ENCODE measurements around the gene PRDM15. TPM values are rescaled to one million over a fixed set of nuclear protein-coding genes. Genes with fewer than 3 reads are reported as not detected.

Gene PRDM15
- total RNA-seq, 3 donors from 2014 or later (not counting 1 experiment from before 2014, with no cell fraction given): 11.4 to 13.5 (median 11.9) TPM

- Histone ChIP-seq H3K9me3 (ENCODE audit: control insufficient read depth, insufficient read depth, low read length) (no peaks in the 10 kb centered on the region), H3K4me1 (ENCODE audit: control insufficient read depth, insufficient read depth, low read length) (peaks cover 53% of the 10 kb centered on the region), H3K27me3 (ENCODE audit: control insufficient read depth, insufficient read depth, low read length) (no peaks in the 10 kb centered on the region), H3K36me3 (ENCODE audit: control insufficient read depth, insufficient read depth, low read length) (no peaks in the 10 kb centered on the region), H3K27ac (ENCODE audit: low read length) (peak overlapping the region; percentile 89), H3K4me3 (ENCODE audit: low read length) (peak overlapping the region; percentile 43)
- DNase-seq: peak in 1 of 2 donors; percentile 36
- no peak for ATAC-seq
- no peaks in the 10 kb centered on the region for H3K36me3 Mint-ChIP-seq
- TF ChIP-seq, protein P1, sequence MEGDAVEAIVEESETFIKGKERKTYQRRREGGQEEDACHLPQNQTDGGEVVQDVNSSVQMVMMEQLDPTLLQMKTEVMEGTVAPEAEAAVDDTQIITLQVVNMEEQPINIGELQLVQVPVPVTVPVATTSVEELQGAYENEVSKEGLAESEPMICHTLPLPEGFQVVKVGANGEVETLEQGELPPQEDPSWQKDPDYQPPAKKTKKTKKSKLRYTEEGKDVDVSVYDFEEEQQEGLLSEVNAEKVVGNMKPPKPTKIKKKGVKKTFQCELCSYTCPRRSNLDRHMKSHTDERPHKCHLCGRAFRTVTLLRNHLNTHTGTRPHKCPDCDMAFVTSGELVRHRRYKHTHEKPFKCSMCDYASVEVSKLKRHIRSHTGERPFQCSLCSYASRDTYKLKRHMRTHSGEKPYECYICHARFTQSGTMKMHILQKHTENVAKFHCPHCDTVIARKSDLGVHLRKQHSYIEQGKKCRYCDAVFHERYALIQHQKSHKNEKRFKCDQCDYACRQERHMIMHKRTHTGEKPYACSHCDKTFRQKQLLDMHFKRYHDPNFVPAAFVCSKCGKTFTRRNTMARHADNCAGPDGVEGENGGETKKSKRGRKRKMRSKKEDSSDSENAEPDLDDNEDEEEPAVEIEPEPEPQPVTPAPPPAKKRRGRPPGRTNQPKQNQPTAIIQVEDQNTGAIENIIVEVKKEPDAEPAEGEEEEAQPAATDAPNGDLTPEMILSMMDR (IDR thresholded peaks at IDR 0.05): no peak
- intact Hi-C loops (cut with micrococcal nuclease): loop anchor here (5.0 kb wide), 1 partner anchor 48 kb away; the partner anchor contains the start of gene PRDM15
- H3K9me3 Mint-ChIP-seq: no peaks in the 10 kb centered on the region
- peak overlapping the region; percentile 95 to 100 for H3K27ac Mint-ChIP-seq
- H3K4me3 Mint-ChIP-seq: peak overlapping the region; percentile 93
- peaks cover 33 to 55% of the 10 kb centered on the region in 2 donors for H3K4me1 Mint-ChIP-seq
- WGBS (ENCODE audit: insufficient coverage): 74% methylated on average over 4 of the region's 4 CpGs
- no peaks in the 10 kb centered on the region for H3K27me3 Mint-ChIP-seq (ENCODE audit: low read depth in 2 of 2)
These were observed 46.6 kb upstream of the PRDM15 start for GRCh38 chr21:41925767-41926116.

- no peaks in the 10 kb centered on the region for H3K27me3 ChIP-seq (ENCODE audit: control insufficient read depth, insufficient read depth, low read length)
- no peaks in the 10 kb centered on the region for H3K27me3 Mint-ChIP-seq (ENCODE audit: low read depth in 2 of 2)
- no peak for ATAC-seq
- H3K9me3 ChIP-seq (ENCODE audit: control insufficient read depth, insufficient read depth, low read length): no peaks in the 10 kb centered on the region
- peaks cover 50% of the 10 kb centered on the region for H3K4me1 ChIP-seq (ENCODE audit: control insufficient read depth, insufficient read depth, low read length)
- intact Hi-C loops (cut with micrococcal nuclease): no loop called here
- H3K4me3 Mint-ChIP-seq: no peak overlapping the region
- TF ChIP-seq, protein P1 (IDR thresholded peaks at IDR 0.05): no peak
- H3K4me1 Mint-ChIP-seq: peaks cover 33 to 55% of the 10 kb centered on the region in 2 donors
- no peak overlapping the region for H3K27ac Mint-ChIP-seq
- no peaks in the 10 kb centered on the region for H3K36me3 Mint-ChIP-seq
- no peak overlapping the region for H3K4me3 ChIP-seq (ENCODE audit: low read length)
- WGBS (ENCODE audit: insufficient coverage): 93% methylated on average over 5 of the region's 6 CpGs
- no peaks in the 10 kb centered on the region for H3K9me3 Mint-ChIP-seq
- no peak for DNase-seq
- no peaks in the 10 kb centered on the region for H3K36me3 ChIP-seq (ENCODE audit: control insufficient read depth, insufficient read depth, low read length)
- no peak overlapping the region for H3K27ac ChIP-seq (ENCODE audit: low read length)
These were observed 45.2 kb upstream of the PRDM15 start for GRCh38 chr21:41924368-41924754.

DNA sequence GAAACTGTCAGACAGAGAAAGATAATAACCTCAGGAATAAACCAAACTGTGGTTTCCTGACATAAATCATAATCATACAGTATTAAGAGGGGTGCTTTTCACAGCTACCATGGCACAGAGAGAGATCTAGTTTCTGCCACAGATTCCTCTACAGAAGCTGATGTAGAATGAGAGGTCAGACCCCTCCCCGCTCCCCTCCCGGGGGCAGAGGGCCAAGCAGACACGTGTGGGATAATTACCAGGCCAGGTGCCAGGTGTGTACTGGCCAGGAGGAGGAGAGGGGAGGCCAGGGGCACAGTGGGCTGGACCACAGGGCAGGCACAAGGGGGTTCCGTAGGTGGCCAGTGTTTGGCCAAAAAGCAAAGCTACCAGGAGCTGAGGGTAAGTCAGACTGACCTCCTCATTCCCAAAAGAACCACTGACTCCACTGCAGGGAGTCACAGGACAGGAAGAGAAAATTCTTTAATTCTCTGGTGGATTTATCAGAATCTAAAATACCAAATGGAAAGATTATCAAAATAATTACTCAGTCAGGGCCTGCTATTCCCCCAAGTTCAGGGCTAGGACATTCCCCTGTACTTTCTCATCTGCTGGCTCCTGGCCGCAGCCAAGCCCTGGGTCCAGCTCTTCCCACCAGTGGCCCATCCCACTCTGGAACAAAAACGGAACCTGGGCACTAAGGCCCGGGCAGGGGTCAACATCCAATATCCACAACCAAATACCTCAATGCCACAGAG lies 44.7 kb upstream of the PRDM15 start:
- no peak overlapping the region for H3K4me3 ChIP-seq (ENCODE audit: low read length)
- WGBS (ENCODE audit: insufficient coverage): 55% methylated on average over 6 of the region's 7 CpGs
- Mint-ChIP-seq H3K27me3 (ENCODE audit: low read depth in 2 of 2) (no peaks in the 10 kb centered on the region), H3K9me3 (no peaks in the 10 kb centered on the region), H3K4me1 (peaks cover 32 to 54% of the 10 kb centered on the region in 2 donors), H3K27ac (peak overlapping the region; percentile 60 to 65), H3K4me3 (peak overlapping the region; percentile 59), H3K36me3 (no peaks in the 10 kb centered on the region)
- TF ChIP-seq, protein P1 (IDR thresholded peaks at IDR 0.05): no peak
- no peaks in the 10 kb centered on the region for H3K36me3 ChIP-seq (ENCODE audit: control insufficient read depth, insufficient read depth, low read length)
- ATAC-seq (no peak), DNase-seq (no peak)
- no peaks in the 10 kb centered on the region for H3K27me3 ChIP-seq (ENCODE audit: control insufficient read depth, insufficient read depth, low read length)
- peaks cover 44% of the 10 kb centered on the region for H3K4me1 ChIP-seq (ENCODE audit: control insufficient read depth, insufficient read depth, low read length)
- no peaks in the 10 kb centered on the region for H3K9me3 ChIP-seq (ENCODE audit: control insufficient read depth, insufficient read depth, low read length)
- H3K27ac ChIP-seq (ENCODE audit: low read length): no peak overlapping the region
- intact Hi-C loops (cut with micrococcal nuclease): no loop called here

- peak overlapping the region; percentile 60 to 65 for H3K27ac Mint-ChIP-seq
- H3K4me1 ChIP-seq (ENCODE audit: control insufficient read depth, insufficient read depth, low read length): peaks cover 39% of the 10 kb centered on the region
- H3K4me1 Mint-ChIP-seq: peaks cover 26 to 47% of the 10 kb centered on the region in 2 donors
- 89% methylated on average over 6 of the region's 8 CpGs for WGBS (ENCODE audit: insufficient coverage)
- no peak overlapping the region for H3K4me3 ChIP-seq (ENCODE audit: low read length)
- DNase-seq (no peak), ATAC-seq (no peak)
- TF ChIP-seq, protein P1 (IDR thresholded peaks at IDR 0.05): no peak
- peaks cover 1% of the 10 kb centered on the region for H3K36me3 ChIP-seq (ENCODE audit: control insufficient read depth, insufficient read depth, low read length)
- H3K27ac ChIP-seq (ENCODE audit: low read length): no peak overlapping the region
- no peaks in the 10 kb centered on the region for H3K9me3 ChIP-seq (ENCODE audit: control insufficient read depth, insufficient read depth, low read length)
- intact Hi-C loops (cut with micrococcal nuclease): no loop called here
- no peaks in the 10 kb centered on the region for H3K27me3 Mint-ChIP-seq (ENCODE audit: low read depth in 2 of 2)
- H3K4me3 Mint-ChIP-seq: peak overlapping the region; percentile 59
- H3K9me3 Mint-ChIP-seq: no peaks in the 10 kb centered on the region
- H3K36me3 Mint-ChIP-seq: no peaks in the 10 kb centered on the region
- H3K27me3 ChIP-seq (ENCODE audit: control insufficient read depth, insufficient read depth, low read length): no peaks in the 10 kb centered on the region
These were observed 44.0 kb upstream of the PRDM15 start for GRCh38 chr21:41923186-41923585.
